NCI-H526 treated with DMSO at 0.1 percent for 48 hours (cell line): ENCODE measurements around the gene SMARCC1.

Source experiments
- DNase-seq: peaks from one replicate; lab custom pipeline; 2025; lab: John Stamatoyannopoulos, UW

The SMARCC1 gene

DNA sequence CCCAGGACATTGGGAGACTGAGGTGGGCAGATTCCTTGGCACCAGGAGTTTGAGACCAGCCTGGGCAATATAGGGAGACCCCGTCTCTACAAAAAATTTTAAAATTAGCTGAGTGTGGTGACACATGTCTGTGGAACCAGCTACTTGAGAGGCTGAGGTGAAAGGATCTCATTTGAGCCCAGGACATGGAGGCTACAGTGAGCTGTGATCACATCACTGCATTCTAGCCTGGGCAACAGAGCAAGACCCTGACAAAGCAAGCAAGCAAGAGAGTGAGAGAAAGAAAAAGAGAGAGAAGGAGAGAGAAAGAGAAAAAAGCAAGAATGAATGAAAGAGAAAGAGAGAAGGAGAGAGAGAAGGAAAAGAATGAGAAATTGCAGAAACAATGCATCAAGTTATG is 150.9 kb downstream of the SMARCC1 start:
- DNase-seq, result no peak

- no peak for DNase-seq
Measured at GRCh38 chr3:47629770-47630169, 151.9 kb downstream of the SMARCC1 start.

DNA sequence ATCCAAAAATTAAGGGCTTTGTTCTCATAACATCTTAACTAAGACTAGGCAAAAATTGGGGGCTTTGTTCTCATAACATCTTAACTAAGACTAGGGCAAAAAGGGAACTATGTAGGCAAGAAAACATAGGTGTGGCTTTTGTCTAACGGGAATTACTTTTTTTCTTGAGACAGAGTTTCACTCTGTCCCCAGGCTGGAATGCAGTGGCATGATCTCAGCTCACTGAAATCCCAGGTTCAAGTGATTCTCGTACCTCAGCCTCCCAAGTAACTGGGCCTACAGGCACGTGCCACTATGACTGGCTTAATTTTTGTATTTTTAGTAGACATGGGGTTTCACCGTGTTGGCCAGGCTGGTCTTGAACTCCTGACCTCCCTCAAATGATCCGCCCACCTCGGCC is 153.3 kb downstream of the SMARCC1 start:
- DNase-seq, result no peak

GRCh38 chr3:47622671-47623461 is 158.8 kb downstream of the SMARCC1 start:
- no peak for DNase-seq

DNA sequence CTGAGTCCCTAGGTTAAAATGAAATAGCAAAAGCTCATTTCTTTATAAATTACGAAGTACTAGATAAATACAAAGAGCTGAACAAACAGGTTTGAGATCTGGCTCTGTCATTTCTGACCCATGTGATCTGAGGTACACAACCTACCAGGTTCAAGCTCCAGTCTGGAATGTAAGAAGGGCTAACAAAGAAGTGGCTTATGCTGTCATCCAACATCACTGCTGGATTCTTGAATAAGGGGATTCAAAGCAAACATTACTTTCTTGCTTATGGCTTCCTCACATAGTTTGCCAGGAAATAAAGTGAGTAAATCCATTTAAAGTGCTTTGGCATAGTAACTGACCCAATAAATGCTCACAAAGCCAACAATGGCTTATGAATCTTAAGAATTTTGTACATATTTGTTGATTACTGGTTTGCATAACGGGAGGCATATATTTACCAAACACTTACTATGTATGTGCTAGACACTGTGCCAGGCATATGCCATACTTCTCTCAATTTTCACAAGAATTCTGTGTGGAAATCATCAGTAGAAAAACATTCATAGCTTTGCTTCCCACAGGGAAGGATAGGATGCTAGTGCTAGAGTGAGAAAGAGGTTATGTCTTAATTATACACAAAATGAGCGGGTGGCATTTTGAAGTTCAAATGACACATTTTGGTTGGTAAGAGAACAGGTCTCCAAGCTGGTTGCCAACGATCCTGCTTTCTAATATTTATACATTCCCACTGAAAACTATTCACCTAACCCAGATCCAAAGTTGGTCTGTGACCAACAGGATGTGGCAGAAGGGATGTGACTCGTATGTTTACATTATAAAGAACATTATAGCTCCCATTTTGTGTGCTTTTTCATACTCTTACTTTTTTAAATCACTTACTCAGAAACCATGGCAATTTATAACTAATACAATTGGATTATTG is 164.3 kb downstream of the SMARCC1 start:
- no peak for DNase-seq

GRCh38 chr3:47614788-47615187 is 166.9 kb downstream of the SMARCC1 start:
- DNase-seq, result no peak

GRCh38 chr3:47613722-47614121 is 168.0 kb downstream of the SMARCC1 start:
- DNase-seq, result no peak

- no peak for DNase-seq
Measured at GRCh38 chr3:47612879-47613278, 168.8 kb downstream of the SMARCC1 start.

DNA sequence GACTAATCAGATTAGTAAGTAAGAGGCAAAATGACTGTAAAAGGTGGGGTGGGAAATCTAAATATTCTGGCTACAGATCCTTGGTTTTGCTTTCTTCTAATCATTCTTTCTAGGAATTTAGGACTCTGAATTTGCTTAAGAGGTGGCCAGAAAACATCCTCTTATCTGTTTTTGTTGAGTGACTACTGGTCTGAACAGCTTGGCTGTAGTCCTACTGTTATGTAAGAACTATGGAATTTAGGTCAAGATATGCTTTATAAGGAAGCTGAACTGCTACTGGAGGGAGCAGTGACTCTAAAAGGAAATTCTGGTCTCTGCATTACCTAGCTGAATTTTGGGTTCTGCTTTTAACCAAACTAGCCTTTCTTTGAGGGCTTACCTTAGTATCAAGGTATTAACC is 169.5 kb downstream of the SMARCC1 start:
- no peak for DNase-seq

GRCh38 chr3:47611576-47611975 is 170.1 kb downstream of the SMARCC1 start:
- no peak for DNase-seq

DNA sequence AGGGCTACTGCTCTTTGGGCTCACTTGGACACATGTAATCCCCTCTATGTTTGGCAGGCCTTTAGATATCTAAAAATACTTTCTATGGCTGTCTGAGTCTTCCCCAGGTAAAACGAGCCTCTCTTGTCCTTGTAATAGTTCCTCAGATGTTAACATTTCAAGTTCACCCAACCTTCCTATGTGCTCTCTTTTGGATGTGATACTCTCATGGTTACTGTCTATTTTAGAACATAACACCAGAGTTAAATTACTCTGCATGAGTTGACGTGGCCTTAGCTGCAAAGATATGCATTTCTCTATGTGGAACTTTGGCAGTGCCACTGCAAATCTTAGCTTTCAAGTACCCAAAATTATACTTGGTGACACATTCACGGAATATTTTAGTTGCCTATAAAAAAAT is 171.1 kb downstream of the SMARCC1 start:
- no peak for DNase-seq

DNA sequence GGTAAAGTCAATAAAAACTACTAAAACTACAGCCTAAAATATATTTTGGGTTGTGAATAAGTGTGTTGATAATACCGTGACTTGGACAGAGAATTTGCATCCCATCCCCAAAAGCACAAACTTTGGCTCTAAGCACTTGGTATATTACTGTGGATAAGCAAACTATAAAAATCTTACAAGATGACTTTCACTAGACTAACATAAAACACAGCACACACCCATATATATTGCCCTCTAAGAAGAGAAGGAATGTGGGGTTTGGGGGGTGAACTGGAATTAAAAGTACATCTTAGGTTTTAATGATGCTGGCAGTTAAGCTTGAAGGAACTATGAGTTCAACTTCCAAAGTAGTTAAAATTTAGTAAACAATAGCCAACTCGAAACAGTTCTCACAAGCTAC is 174.4 kb downstream of the SMARCC1 start:
- no peak for DNase-seq

DNA sequence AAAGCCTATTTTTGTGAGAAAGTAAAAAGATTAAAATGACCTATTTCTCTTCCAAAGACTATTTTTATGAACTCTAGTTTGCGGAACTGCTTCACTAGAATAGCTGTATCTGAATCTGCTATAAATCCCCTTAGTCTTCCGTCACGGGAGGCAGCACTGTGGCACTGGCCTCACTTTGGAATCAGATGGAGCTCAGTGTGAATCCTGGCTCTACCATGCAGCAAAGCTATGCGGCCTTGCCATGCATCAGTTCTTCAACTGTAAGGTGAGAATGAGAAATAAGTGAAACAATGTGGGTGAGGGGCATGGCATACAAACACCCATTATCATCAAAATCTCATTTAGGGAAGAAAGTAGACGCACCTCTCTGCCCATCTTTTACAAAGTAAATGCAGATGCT is 175.5 kb downstream of the SMARCC1 start:
- DNase-seq, result no peak

DNA sequence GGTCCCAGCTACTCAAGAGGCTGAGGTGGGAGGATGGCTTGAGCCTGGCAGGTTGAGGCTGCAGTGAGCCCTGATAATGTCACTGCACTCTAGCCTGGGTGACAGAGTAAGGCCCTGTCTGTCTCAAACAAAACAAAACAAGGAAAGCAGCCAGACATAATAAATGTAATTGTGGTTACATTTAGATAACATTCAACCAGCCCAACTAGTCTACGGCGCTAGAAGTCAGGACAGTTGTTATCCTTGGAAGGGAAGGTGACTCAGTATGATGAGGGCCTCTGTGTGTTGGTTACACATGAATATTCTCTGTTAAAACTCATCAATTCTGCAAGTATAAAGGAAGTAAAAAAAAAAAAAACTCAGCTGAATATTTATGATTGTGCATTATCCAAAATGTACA is 176.0 kb downstream of the SMARCC1 start:
- no peak for DNase-seq

DNA sequence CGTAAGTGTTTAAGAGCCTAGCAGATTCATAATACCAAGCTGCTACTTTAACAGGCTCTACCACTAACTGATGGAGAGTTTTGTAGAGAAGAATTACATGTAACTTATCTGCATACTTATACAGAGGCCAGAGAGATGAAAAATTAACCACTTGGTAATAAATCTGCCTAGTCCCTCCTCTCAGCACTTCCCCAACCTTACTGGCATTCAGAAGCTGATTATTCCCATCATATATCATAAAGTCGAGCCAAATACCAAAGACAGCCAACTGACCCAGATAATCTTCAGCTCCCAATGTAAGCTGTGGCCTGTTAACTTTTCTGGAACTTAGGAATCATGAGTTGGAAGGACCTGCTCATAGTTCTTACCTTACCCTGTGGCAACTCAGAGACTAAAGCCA is 177.5 kb downstream of the SMARCC1 start:
- no peak for DNase-seq

DNA sequence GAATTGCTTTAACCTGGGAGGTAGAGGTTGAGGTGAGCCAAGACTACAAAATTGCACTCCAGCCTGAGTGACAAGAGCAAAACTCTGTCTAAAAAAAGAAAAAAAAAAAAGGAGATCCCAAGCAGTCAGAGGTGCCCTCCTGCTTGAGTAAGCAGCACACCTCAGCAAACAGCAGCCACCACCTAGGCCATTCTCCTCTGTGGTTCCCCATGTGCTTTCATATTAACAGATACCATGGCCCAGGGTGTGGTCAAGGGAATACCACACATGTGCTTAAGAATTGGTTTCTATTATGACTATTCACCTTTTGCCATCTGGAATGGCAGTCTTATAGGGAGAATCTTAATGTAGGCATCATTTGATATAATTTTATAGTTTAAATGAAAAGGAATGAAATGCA is 178.4 kb downstream of the SMARCC1 start:
- DNase-seq, result no peak

DNA sequence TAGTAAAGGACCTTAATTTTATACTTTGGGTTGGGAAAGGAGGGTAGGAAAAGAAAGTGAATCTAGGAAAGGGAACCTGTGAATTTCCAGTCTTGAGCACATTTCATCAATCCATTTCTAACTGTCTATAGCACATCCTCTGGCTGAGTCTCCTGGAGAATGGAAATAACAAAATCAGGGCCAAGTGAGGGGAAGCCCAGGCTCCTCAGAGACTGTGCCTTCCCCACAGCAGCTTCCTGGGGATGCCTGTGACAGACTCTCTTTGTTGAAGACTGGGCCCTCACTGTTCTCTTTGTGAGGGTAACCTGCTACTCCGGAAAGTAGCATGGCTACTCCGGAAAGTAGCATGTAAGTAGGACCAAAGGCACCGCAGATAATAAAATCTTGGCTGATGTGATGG is 180.4 kb downstream of the SMARCC1 start:
- DNase-seq, result no peak

GRCh38 chr3:47594792-47595191 is 186.9 kb downstream of the SMARCC1 start:
- DNase-seq, result no peak

GRCh38 chr3:47592066-47592795 is 189.5 kb downstream of the SMARCC1 start:
- DNase-seq, result no peak

DNA sequence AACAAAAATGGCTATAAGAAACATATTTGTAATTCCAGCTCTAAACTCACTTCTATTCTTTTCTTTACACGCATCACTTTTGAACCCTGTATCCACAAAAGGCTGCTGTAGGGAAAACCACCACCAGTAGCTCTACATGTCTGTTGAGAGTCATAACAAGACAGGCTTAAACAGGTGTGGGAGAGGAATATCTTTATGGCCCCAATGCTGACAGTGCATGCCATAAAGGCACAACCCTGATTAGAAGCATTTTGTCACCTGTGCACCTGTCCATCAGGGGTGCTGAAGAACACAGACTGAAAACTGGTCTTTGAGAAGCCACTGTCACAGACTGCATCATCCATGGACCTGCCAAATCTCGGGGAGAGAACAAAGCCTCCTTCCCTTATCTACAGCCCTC is 191.5 kb downstream of the SMARCC1 start:
- no peak for DNase-seq

GRCh38 chr3:47588587-47588986 is 193.1 kb downstream of the SMARCC1 start:
- DNase-seq, result no peak

- no peak for DNase-seq
Measured at GRCh38 chr3:47588053-47588452, 193.6 kb downstream of the SMARCC1 start.

- no peak for DNase-seq
Measured at GRCh38 chr3:47586746-47587145, 194.9 kb downstream of the SMARCC1 start.
